DMS79 (cell line): ENCODE data around the gene KIAA1328.

Experiments
- DNase-seq: peaks from one replicate; lab custom pipeline; 2025; lab: John Stamatoyannopoulos, UW

The KIAA1328 gene

DNA sequence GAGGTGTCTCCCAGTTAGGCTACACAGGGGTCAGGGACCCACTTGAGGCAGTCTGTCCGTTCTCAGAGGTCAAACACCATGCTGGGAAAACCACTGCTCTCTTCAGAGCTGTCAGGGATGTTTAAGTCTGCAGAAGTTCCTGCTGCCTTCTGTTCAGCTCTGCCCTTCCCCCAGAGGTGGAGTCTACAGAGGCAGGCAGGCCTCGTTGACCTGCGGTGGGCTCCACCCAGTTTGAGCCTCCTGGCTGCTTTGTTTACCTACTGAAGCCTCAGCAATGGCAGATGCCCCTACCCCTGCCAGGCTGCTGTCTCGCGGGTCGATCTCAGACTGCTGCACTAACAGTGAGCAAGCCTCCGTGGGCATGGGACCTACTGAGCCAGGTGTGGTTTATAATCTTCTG, 390.3 kb downstream of the KIAA1328 start:
- no peak for DNase-seq

GRCh38 chr18:37222354-37222998, 393.5 kb downstream of the KIAA1328 start:
- no peak for DNase-seq

DNA sequence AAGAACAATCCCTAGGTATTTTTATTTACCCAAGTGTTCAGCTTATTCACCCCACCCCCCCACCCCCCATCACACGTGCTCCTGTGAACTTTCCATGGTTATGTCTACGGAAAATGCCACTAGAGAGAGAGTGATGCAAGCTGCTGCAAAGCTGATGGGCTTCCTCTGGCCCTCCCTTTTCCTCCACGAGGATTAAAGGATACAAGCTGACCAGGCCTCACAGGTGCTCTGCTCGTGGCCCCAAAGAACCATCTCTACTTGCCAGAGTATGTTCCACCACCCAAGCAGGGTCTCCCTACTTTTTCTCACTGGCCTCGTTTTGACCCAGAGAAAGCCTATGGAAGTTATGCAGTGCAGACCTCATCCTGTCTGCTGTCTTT, 394.1 kb downstream of the KIAA1328 start:
- no peak for DNase-seq

- peak; percentile 58 for DNase-seq
These were observed 396.4 kb downstream of the KIAA1328 start for GRCh38 chr18:37225279-37225678.

- no peak for DNase-seq
These were observed 401.8 kb downstream of the KIAA1328 start for GRCh38 chr18:37230768-37231167.

DNA sequence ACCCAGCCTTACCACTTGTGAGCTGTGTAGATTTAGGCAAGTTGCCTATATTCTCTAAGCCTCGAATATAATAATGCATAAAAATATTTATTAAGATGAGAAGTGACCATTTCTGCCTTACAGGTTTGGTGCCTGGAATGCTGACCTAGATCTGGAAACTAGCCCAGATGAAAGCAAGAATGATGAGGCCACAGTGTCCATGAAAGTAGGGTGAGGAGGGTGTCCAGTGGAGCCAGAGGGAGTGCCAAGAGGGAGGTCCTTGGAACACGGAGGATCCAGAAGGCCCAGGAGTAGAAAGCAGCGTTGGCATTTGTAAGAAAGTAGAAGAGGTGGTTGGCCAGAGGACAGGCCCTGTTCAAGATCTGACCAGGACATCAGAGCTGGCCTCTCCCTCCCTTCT, 402.3 kb downstream of the KIAA1328 start:
- DNase-seq, result no peak

GRCh38 chr18:37235583-37235982, 406.7 kb downstream of the KIAA1328 start:
- no peak for DNase-seq

- DNase-seq, result no peak
These were observed 409.6 kb downstream of the KIAA1328 start for GRCh38 chr18:37238282-37239108.

DNA sequence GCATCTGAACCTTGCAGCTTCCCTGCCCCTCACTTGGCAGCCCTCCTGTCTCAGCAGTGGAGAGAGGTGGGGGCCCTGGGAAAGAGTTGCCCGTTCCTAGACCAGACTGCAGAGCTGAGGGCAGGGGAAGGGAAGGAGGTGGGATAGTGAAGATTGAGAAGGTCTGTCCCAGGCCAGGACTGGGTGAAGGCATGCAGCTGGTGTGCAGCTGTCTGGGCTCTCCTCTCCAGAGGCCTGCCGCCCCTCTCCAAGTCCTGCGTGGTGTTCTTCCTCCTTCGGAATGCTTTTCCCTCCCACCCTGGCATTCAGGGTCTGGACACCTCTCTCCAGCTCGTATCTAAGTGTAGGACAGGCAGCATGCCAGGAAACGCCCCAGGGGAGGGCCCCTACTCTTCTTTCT, 413.2 kb downstream of the KIAA1328 start:
- no peak for DNase-seq

- no peak for DNase-seq
These were observed 414.1 kb downstream of the KIAA1328 start for GRCh38 chr18:37242826-37243560.

DNA sequence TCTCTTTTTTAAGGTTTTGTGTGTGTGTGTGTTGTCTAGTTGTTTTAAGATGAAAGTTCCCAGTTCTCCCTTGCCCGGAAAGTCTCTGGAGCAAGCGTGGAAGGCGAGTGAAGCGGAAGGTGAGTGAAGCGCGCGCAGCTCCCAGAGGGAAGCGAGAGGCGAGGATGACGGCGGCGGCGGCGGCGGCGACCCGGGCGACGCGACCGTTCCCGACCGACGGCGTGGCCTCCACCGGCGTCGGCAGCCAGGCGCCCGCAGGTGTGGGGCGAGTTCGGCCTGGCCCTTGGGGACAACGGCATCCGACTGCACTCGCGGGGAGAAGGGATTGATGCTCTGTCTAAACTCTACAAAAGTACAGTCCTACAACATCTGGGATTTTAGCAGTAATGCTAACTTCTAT, 414.8 kb downstream of the KIAA1328 start:
- DNase-seq, result no peak

DNA sequence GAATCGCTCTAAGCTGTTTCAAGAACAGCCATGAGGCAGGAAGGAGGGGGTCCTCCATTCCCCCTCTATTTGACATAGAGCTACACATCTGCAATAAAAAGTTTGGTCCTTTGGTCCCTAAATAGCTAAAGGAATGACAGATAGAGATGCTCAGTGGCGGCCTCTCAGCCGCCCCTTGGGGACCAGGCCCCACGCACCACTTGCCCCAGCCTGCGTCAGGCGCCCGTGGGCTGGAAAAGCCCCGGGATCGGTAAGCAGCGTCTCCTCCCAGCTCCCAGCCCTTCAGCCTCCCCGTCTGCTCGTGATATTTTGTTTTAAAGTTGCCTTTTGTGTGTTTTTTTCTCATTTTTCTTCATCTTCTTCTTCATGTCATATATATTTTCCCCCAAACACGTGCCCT, 415.7 kb downstream of the KIAA1328 start:
- no peak for DNase-seq

- DNase-seq, result no peak
These were observed 417.9 kb downstream of the KIAA1328 start for GRCh38 chr18:37246779-37247340.

DNA sequence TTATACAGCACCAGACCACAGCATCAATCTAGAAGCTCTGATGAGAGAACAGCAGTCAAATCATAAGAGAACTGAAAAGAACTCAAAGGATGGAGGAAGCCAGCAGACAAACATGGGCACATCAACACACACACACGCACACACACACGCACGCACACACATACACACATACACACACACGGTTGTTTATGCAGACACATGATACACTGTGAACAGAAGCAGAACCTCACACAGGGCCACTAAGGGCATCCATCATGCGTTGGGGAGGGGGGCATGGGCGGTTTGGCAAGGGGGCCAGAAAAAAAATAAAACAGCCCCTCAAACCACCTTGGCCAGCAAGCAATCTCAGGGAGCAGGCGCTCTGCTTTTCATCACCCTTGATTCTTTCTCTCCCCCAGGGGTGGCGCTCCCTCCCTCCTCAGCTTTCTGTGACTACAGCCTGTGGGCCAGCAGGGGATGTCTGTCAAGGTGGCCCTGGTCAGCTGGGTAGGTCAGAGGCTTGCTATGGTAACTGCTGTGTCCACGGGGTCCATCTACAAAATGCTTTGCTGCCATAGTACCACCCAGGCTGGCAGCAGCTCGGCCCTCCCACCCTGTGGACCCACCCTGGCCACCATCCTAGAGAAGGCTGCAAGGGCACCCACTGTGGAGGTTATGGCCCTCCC, 418.7 kb downstream of the KIAA1328 start:
- no peak for DNase-seq

- DNase-seq, result no peak
These were observed 419.4 kb downstream of the KIAA1328 start for GRCh38 chr18:37248281-37248680.

- no peak for DNase-seq
These were observed 420.4 kb downstream of the KIAA1328 start for GRCh38 chr18:37249171-37249886.

DNA sequence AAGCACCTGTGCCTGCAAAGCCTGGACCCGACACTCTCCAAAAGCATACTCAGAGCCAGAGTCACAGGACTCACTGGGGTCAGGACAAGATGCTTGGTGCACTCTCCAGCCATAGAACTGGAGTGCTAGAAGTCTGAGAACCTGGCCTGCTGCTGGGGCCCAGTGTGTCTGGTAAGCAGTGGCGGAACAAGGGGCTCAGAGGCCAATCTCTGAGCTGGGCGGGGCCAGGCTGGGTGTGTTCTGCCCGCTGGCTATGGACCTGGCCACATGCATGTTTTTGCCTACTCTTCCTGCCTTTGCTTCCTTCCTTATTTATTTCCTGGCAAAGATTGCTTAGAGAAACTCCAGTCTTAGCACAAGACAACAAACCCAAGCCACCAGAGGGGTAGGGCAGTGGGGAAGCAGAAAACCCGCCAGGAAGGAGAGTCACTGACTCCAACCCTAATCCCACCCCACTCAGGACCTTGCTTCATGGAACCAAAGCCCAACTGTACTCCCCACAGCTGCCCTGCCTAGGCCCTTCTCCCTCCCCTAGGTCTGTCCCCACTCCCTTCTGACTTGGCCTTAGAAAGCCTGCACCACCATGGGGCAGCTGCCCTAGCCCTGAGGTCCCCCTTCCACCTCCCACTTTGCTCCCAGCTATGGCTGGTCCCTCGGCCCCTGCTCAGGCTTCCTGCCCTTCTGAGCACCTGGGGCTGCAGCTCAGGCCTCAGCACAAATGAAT, 421.1 kb downstream of the KIAA1328 start:
- no peak for DNase-seq

DNA sequence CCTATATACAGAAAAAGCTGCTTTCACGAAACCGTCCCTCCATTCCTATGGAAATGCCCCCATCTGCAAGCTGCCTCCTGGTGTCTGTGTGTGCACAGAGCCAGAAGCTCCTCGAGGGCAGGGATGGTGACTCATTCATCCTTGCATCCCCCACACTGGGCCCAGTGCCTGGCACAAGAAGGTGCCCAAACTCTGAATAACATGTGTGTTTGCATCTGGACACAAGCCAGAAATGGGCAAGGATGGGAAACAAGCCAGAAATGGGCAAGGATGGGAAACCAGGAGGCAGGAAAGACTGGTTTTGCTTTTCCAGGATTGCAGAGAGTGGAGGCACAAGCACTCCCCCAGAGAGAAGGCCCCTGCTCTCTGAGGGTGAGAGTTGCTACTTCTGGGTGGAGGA, 422.8 kb downstream of the KIAA1328 start:
- DNase-seq, result no peak

GRCh38 chr18:37252342-37252741, 423.4 kb downstream of the KIAA1328 start:
- DNase-seq, result no peak

GRCh38 chr18:37252854-37253393, 424.0 kb downstream of the KIAA1328 start:
- DNase-seq, result no peak
